HepG2 (cell line): ENCODE results near the gene TRPC4. TPM values are rescaled to one million over a fixed set of nuclear protein-coding genes. Genes with fewer than 3 reads are reported as not detected.

Experiments
- ATAC-seq: fragments of 200-7000 bp; cut with Tn5 transposase; 3 replicates; pipeline ENCODE4 v1.9.1; 2020; ENCODE audit warnings: mild to moderate bottlenecking, moderate library complexity
- BruUV-seq: library from RNA; stranded (reverse); fragments of 400-500 nt; replicated peaks from 2 replicates; lab custom pipeline; 2021; lab: Mats Ljungman, UMichigan
- CTCF ChIA-PET: fragments of 300-600 bp; formaldehyde crosslinking; extraction: SDS; loops from one replicate; lab custom pipeline; 2021; ENCODE audit warnings: low total read pairs, inconsistent platforms, low intra/inter-chr PET ratio; lab: Yijun Ruan, JAX
- POLR2A ChIA-PET: fragments of 350-600 bp; sonication (Branson Sonifier 250); formaldehyde crosslinking; loops from one replicate; lab custom pipeline; 2020; ENCODE audit warnings: antibody characterized with exemption, inconsistent platforms; lab: Yijun Ruan, JAX
- DNase-seq: peaks from one replicate; pipeline ENCODE4 v3.0.0-alpha.2; 2015; ENCODE audit warnings: low spot score
- FAIRE-seq: peaks from 3 replicates; lab custom pipeline; 2011; peaks lifted over from hg19 to GRCh38; lab: Jason Lieb, UNC
- H2AFZ ChIP-seq: one replicate; pipeline ENCODE4 v1.6.1; 2011; ENCODE audit warnings: low read length, inconsistent platforms
- H3K27ac ChIP-seq: fragments of 300-600 bp; 3 replicates; pipeline ENCODE4 v1.8.0; 2011; ENCODE audit warnings: mixed run types, mild to moderate bottlenecking, mixed read lengths, low read length, inconsistent platforms; ENCODE audit not compliant: insufficient read depth; ENCODE audit errors: extremely low read length
- H3K27me3 ChIP-seq, 2 experiments: fragments of 200-600 bp in 1 of 2; 2 replicates in 1 of 2; 3 replicates in 1 of 2; pipeline versions ENCODE4 v1.6.0 to v1.8.0; 2011; ENCODE audit warnings: low read length in 2 of 2, mild to moderate bottlenecking in 2 of 2, moderate library complexity in 2 of 2, inconsistent platforms in 1 of 2; ENCODE audit not compliant: insufficient read depth in 2 of 2, control insufficient read depth in 1 of 2
- H3K36me3 ChIP-seq, 2 experiments: fragments of 200-600 bp in 1 of 2; replicated peaks in 1 of 2; 2 replicates in 1 of 2; 3 replicates in 1 of 2; pipeline versions ENCODE4 v1.5.1 to v1.8.0; 2011; ENCODE audit warnings: low read length in 2 of 2, inconsistent platforms in 1 of 2; ENCODE audit not compliant: insufficient read depth in 2 of 2, control insufficient read depth in 1 of 2
- H3K4me1 ChIP-seq: 2 replicates; pipeline ENCODE4 v1.5.1; 2012; ENCODE audit warnings: low read length, inconsistent platforms; ENCODE audit not compliant: insufficient read depth
- H3K4me2 ChIP-seq: 2 replicates; pipeline ENCODE4 v1.6.0; 2011; ENCODE audit warnings: low read depth, low read length, inconsistent platforms
- H3K4me3 ChIP-seq, 3 experiments: fragments of 200-600 bp in 1 of 3; sonication (generic), shearing (Covaris generic) in 1 of 3; replicated peaks in 1 of 3; 2 replicates each; pipeline ENCODE4 v1.5.1; 2011 to 2016; ENCODE audit warnings: low read length in 3 of 3, inconsistent platforms in 2 of 3, low read depth in 2 of 3, mild to moderate bottlenecking in 2 of 3, control low read depth in 1 of 3, mixed read lengths in 1 of 3; ENCODE audit not compliant: insufficient read depth in 1 of 3
- H3K79me2 ChIP-seq: one replicate; pipeline ENCODE4 v1.6.1; 2011; ENCODE audit warnings: low read length, inconsistent platforms; ENCODE audit not compliant: insufficient read depth
- H3K9ac ChIP-seq: 2 replicates; pipeline ENCODE4 v1.6.0; 2011; ENCODE audit warnings: mild to moderate bottlenecking, low read depth, low read length, inconsistent platforms; ENCODE audit not compliant: insufficient read depth
- H3K9me3 ChIP-seq: 2 replicates; pipeline ENCODE4 v1.5.1; 2012; ENCODE audit warnings: mild to moderate bottlenecking, low read length
- H4K20me1 ChIP-seq: 2 replicates; pipeline ENCODE4 v1.6.0; 2011; ENCODE audit warnings: inconsistent platforms, mild to moderate bottlenecking, low read length, moderate library complexity; ENCODE audit not compliant: insufficient read depth
- ARID3A ChIP-seq: IDR thresholded peaks from 2 replicates; pipeline ENCODE4 v1.6.1; 2012; ENCODE audit warnings: low read depth, low read length, improper control_type of control experiment
- GPBP1L1 ChIP-seq: sonication (generic); formaldehyde crosslinking; IDR thresholded peaks from 2 replicates; pipeline ENCODE4 v1.5.0; 2020; ENCODE audit warnings: mild to moderate bottlenecking, missing genetic modification reagents
- HIVEP1 ChIP-seq: sonication (generic); formaldehyde crosslinking; IDR thresholded peaks from 2 replicates; pipeline ENCODE4 v1.4.0; 2020; ENCODE audit warnings: mild to moderate bottlenecking, missing genetic modification reagents
- HNF4A ChIP-seq: sonication (generic); formaldehyde crosslinking; IDR thresholded peaks from 2 replicates; pipeline ENCODE4 v1.4.0; 2020; ENCODE audit warnings: missing genetic modification reagents
- IRF2 ChIP-seq: IDR thresholded peaks from 2 replicates; pipeline ENCODE4 v1.6.1; 2018; ENCODE audit warnings: missing genetic modification reagents, missing compliant biosample characterization
- NFKBIZ ChIP-seq: IDR thresholded peaks from 2 replicates; pipeline ENCODE4 v1.6.1; 2018; ENCODE audit warnings: missing genetic modification reagents, missing compliant biosample characterization
- RAD51 ChIP-seq: fragments of 450-650 bp; IDR thresholded peaks from 2 replicates; pipeline ENCODE4 v1.6.1; 2016; ENCODE audit warnings: borderline replicate concordance
- SNAI1 ChIP-seq: sonication (generic); formaldehyde crosslinking; IDR thresholded peaks from 2 replicates; pipeline ENCODE4 v1.5.0; 2020; ENCODE audit warnings: mild to moderate bottlenecking, missing genetic modification reagents, borderline replicate concordance
- SP1 ChIP-seq, 2 experiments: fragments of 450-650 bp in 1 of 2; sonication (generic) in 1 of 2; formaldehyde crosslinking in 1 of 2; IDR thresholded peaks; 2 replicates each; pipeline versions ENCODE4 v1.4.0 to v1.6.1; 2016 to 2020; ENCODE audit warnings: missing genetic modification reagents in 1 of 2
- SP5 ChIP-seq: IDR thresholded peaks from 2 replicates; pipeline ENCODE4 v1.6.1; 2016; ENCODE audit warnings: low read depth, borderline replicate concordance
- TARDBP ChIP-seq: sonication (generic); formaldehyde crosslinking; IDR thresholded peaks from 2 replicates; pipeline ENCODE4 v1.8.0; 2022; ENCODE audit warnings: mild to moderate bottlenecking, missing genetic modification reagents
- TEAD2 ChIP-seq: sonication (generic); formaldehyde crosslinking; IDR thresholded peaks from 2 replicates; pipeline ENCODE4 v1.9.0; 2021; ENCODE audit warnings: missing genetic modification reagents
- TFE3 ChIP-seq: IDR thresholded peaks from 2 replicates; pipeline ENCODE4 v1.6.1; 2016
- ZBTB26 ChIP-seq: IDR thresholded peaks from 2 replicates; pipeline ENCODE4 v1.6.1; 2016; ENCODE audit warnings: missing compliant biosample characterization, missing genetic modification reagents, borderline replicate concordance
- ZBTB7A ChIP-seq: sonication (generic); formaldehyde crosslinking; IDR thresholded peaks from 2 replicates; pipeline ENCODE4 v1.8.0; 2022; ENCODE audit warnings: mild to moderate bottlenecking, missing genetic modification reagents
- ZBTB7B ChIP-seq: sonication (generic); formaldehyde crosslinking; IDR thresholded peaks from 2 replicates; pipeline ENCODE4 v1.4.0; 2020; ENCODE audit warnings: missing genetic modification reagents
- ZMAT3 ChIP-seq: sonication (generic); formaldehyde crosslinking; conservative IDR thresholded peaks from 2 replicates; pipeline ENCODE4 v1.7.0; 2021; ENCODE audit warnings: missing genetic modification reagents
- ZNF205 ChIP-seq: IDR thresholded peaks from 2 replicates; pipeline ENCODE4 v1.6.1; 2018; ENCODE audit warnings: missing biosample characterization, missing genetic modification reagents
- ZNF720 ChIP-seq: sonication (generic); formaldehyde crosslinking; IDR thresholded peaks from 2 replicates; pipeline ENCODE4 v1.4.0; 2020; ENCODE audit warnings: missing genetic modification reagents
- ZNF883 ChIP-seq: sonication (generic); formaldehyde crosslinking; IDR thresholded peaks from 2 replicates; pipeline ENCODE4 v1.5.1; 2020; ENCODE audit warnings: mild to moderate bottlenecking, missing genetic modification reagents; ENCODE audit errors: not compliant biosample characterization
- WGBS: methylation state at CpG from one replicate; pipeline ENCODE4 v1.1.6; 2017; ENCODE audit warnings: low lambda C conversion rate; 5-methylcytosine and 5-hydroxymethylcytosine counted together
- in situ Hi-C: cut with HindIII; loops from 2 replicates; pipeline ENCODE4 v1.10.0; 2017; ENCODE audit warnings: low pct_unique_long_range_greater_than_20kb; ENCODE audit not compliant: extremely low pct_ligation_motif_present
- intact Hi-C: fragments of 100-400 bp; cut with micrococcal nuclease; formaldehyde crosslinking; loops from one replicate; pipeline ENCODE4 v1.10.0; 2022; ENCODE audit not compliant: unreplicated experiment
- polyA plus RNA-seq, 8 experiments: library from polyadenylated mRNA; depleted of rRNA in 3 of 8; stranded (reverse) in 7 of 8; unstranded in 1 of 8; fragments of >200 nt; fragmentation: Illumina TruSeq in 4 of 8; extraction: Trizol in 4 of 8; gene quantifications; 2 replicates each; pipeline versions ENCODE4 v1.2.1 to v1.2.3, GENCODE V29; 2011 to 2016; ENCODE audit warnings: low read depth in 4 of 8, missing spikeins in 1 of 8, mixed read lengths in 1 of 8; ENCODE audit not compliant: insufficient read depth in 1 of 8
- total RNA-seq, 5 experiments: library from RNA; depleted of rRNA; stranded (reverse); fragments of >200 nt; fragmentation: Illumina TruSeq; extraction: Trizol; gene quantifications; 2 replicates each; pipeline ENCODE4 v1.2.3, GENCODE V29; 2016; ENCODE audit warnings: low read depth in 1 of 5

Gene TRPC4
- total and polyA plus RNA-seq, 2 of the 13 experiments (the other 11 are each of a cell fraction or from before 2014, with no cell fraction given) = not detected

- TF ChIP-seq GPBP1L1 (CRISPR knock-in tag) (no peak), RAD51 (no peak), HIVEP1 (CRISPR knock-in tag) (no peak), SP1 (IDR thresholded peaks at IDR 0.05) (no peak), SP1 (CRISPR knock-in tag; IDR thresholded peaks at IDR 0.05) (no peak), ARID3A (no peak), IRF2 (CRISPR knock-in tag) (no peak), ZMAT3 (CRISPR knock-in tag) (no peak), TARDBP (CRISPR knock-in tag) (no peak)
These were observed 201.9 kb downstream of the TRPC4 start (continued) for GRCh38 chr13:37667702-37668101.

- no peak for ATAC-seq
- Histone ChIP-seq H3K9ac (no peak overlapping the region), H3K27me3 (no peaks in the 10 kb centered on the region), H3K27ac (no peak overlapping the region), H3K4me1 (no peaks in the 10 kb centered on the region), H3K4me3 (no peak overlapping the region), H2AFZ (no peak overlapping the region), H3K36me3 (no peaks in the 10 kb centered on the region), H4K20me1 (no peaks in the 10 kb centered on the region), H3K4me2 (no peak overlapping the region), H3K79me2 (no peaks in the 10 kb centered on the region), H3K9me3 (no peaks in the 10 kb centered on the region)
- no peak for FAIRE-seq
- POLR2A ChIA-PET = no interaction called here
- CTCF ChIA-PET = no interaction called here
- WGBS = 4% methylated on average over 2 of the region's 2 CpGs
- BruUV-seq = no TSS peak
- in situ Hi-C loops (no loop called here), intact Hi-C loops (no loop called here)
- no peak for DNase-seq
- TF ChIP-seq ZNF205 (CRISPR knock-in tag) = no peak
- no peak for TF ChIP-seq ZBTB7A (CRISPR knock-in tag)
- no peak for TF ChIP-seq NFKBIZ (CRISPR knock-in tag)
- no peak for TF ChIP-seq SNAI1 (CRISPR knock-in tag)
- no peak for TF ChIP-seq ZNF883 (CRISPR knock-in tag)
- no peak for TF ChIP-seq ZNF720 (CRISPR knock-in tag)
- no peak for TF ChIP-seq ZBTB7B (CRISPR knock-in tag)
- no peak for TF ChIP-seq SP5 (CRISPR knock-in tag)
- TF ChIP-seq ZBTB26 (CRISPR knock-in tag) = no peak
- no peak for TF ChIP-seq HNF4A (CRISPR knock-in tag)
- no peak for TF ChIP-seq TFE3 (CRISPR knock-in tag)
- TF ChIP-seq TEAD2 (CRISPR knock-in tag) = no peak
These were observed 203.5 kb downstream of the TRPC4 start for GRCh38 chr13:37666036-37666435.
